Transverse colon (tissue), 3 donors: ENCODE data around the gene LDLRAD4.

Source experiments
- CTCF ChIP-seq, 5 experiments: fragments of 200-600 bp in 3 of 5; fragments of 450-650 bp in 2 of 5; sonication (generic) in 3 of 5; IDR thresholded peaks; 1 replicate in 2 of 5; 2 replicates in 3 of 5; pipeline ENCODE4 v1.5.1; 2016 to 2017; ENCODE audit warnings: antibody characterized with exemption in 5 of 5, inconsistent platforms in 3 of 5, mild to moderate bottlenecking in 2 of 5, moderate library complexity in 1 of 5
- EP300 ChIP-seq: sonication (generic); formaldehyde crosslinking; IDR thresholded peaks from one replicate; pipeline ENCODE4 v1.6.1; 2017; ENCODE audit warnings: antibody characterized with exemption, low read depth
- POLR2A ChIP-seq: fragments of 450-650 bp; IDR thresholded peaks from one replicate; pipeline ENCODE4 v1.6.1; 2016; ENCODE audit warnings: antibody characterized with exemption, mild to moderate bottlenecking, moderate library complexity

GRCh38 chr18:13608791-13609532 lies 390.4 kb downstream of the LDLRAD4 start:
- TF ChIP-seq CTCF (IDR thresholded peaks at IDR 0.05) = no peak
- TF ChIP-seq POLR2A = no peak
- no peak for TF ChIP-seq EP300
